PFSK-1 (cell line): Measurements from ENCODE around the gene LDB3.

ENCODE experiments used
- POLR2AphosphoS5 ChIP-seq: IDR thresholded peaks from 2 replicates; pipeline ENCODE4 v1.6.1; 2012; ENCODE audit warnings: low read depth, mild to moderate bottlenecking, control low read depth, low read length, moderate library complexity
- REST ChIP-seq, 2 experiments: IDR thresholded peaks; 2 replicates each; pipeline versions ENCODE4 v1.6.1 to v1.8.0; 2011 to 2012; ENCODE audit warnings: low read depth in 2 of 2, low read length in 2 of 2, control low read depth in 1 of 2, inconsistent platforms in 1 of 2, mild to moderate bottlenecking in 1 of 2, moderate library complexity in 1 of 2; ENCODE audit not compliant: insufficient read depth in 1 of 2
- SIN3A ChIP-seq: IDR thresholded peaks from 2 replicates; pipeline ENCODE4 v1.6.1; 2012; ENCODE audit warnings: mild to moderate bottlenecking, low read length, moderate library complexity, borderline replicate concordance; ENCODE audit not compliant: insufficient read depth
- TAF1 ChIP-seq: IDR thresholded peaks from 2 replicates; pipeline ENCODE4 v1.6.1; 2012; ENCODE audit warnings: low read length, control low read depth, borderline replicate concordance; ENCODE audit not compliant: insufficient read depth

GRCh38 chr10:86723009-86723408 lies 54.7 kb downstream of the LDB3 start:
- TF ChIP-seq POLR2AphosphoS5 (no peak), REST (IDR thresholded peaks at IDR 0.05; ENCODE audit: insufficient read depth in 1 of 2, low read depth in 2 of 2, low read length in 2 of 2) (no peak), SIN3A (no peak), TAF1 (no peak)
